Measurements from ENCODE around the gene ELAVL2.

- TF ChIP-seq, protein P1, sequence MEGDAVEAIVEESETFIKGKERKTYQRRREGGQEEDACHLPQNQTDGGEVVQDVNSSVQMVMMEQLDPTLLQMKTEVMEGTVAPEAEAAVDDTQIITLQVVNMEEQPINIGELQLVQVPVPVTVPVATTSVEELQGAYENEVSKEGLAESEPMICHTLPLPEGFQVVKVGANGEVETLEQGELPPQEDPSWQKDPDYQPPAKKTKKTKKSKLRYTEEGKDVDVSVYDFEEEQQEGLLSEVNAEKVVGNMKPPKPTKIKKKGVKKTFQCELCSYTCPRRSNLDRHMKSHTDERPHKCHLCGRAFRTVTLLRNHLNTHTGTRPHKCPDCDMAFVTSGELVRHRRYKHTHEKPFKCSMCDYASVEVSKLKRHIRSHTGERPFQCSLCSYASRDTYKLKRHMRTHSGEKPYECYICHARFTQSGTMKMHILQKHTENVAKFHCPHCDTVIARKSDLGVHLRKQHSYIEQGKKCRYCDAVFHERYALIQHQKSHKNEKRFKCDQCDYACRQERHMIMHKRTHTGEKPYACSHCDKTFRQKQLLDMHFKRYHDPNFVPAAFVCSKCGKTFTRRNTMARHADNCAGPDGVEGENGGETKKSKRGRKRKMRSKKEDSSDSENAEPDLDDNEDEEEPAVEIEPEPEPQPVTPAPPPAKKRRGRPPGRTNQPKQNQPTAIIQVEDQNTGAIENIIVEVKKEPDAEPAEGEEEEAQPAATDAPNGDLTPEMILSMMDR (IDR thresholded peaks at IDR 0.05): no peak
- TF ChIP-seq POLR2A (IDR thresholded peaks at IDR 0.05; ENCODE audit: low read depth): no peak
- no peak for TF ChIP-seq POLR2AphosphoS5 (IDR thresholded peaks at IDR 0.05)
Measured at GRCh38 chr9:23746317-23746716, 79.7 kb downstream of the ELAVL2 start.
